Osteoblast (primary cell): ENCODE results near the gene CHTF18. TPM values are rescaled to one million over a fixed set of nuclear protein-coding genes. Genes with fewer than 3 reads are reported as not detected.
A peak's percentile ranks its signal among the peaks of the same experiment; 100 is the strongest.

Source experiments
- DNase-seq: peaks from one replicate; pipeline ENCODE4 v3.0.0; 2011; ENCODE audit warnings: low spot score, mixed read lengths; ENCODE audit not compliant: insufficient read length; ENCODE audit errors: missing footprints
- H2AFZ ChIP-seq: 2 replicates; pipeline ENCODE4 v1.6.0; 2011; ENCODE audit warnings: mild to moderate bottlenecking, low read length
- H3K27ac ChIP-seq: 2 replicates; pipeline ENCODE4 v1.5.1; 2011; ENCODE audit warnings: mild to moderate bottlenecking, low read depth, low read length, moderate library complexity
- H3K27me3 ChIP-seq: 2 replicates; pipeline ENCODE4 v1.6.0; 2012; ENCODE audit warnings: mild to moderate bottlenecking, control low read depth, inconsistent platforms, low read length, moderate library complexity; ENCODE audit not compliant: insufficient read depth
- H3K36me3 ChIP-seq: 2 replicates; pipeline ENCODE4 v1.5.1; 2011; ENCODE audit warnings: mild to moderate bottlenecking, low read length, control low read depth, moderate library complexity; ENCODE audit not compliant: insufficient read depth
- H3K4me1 ChIP-seq: 2 replicates; pipeline ENCODE4 v1.5.1; 2011; ENCODE audit warnings: mild to moderate bottlenecking, low read length, control low read depth, moderate library complexity; ENCODE audit not compliant: insufficient read depth
- H3K4me2 ChIP-seq: 2 replicates; pipeline ENCODE4 v1.6.0; 2011; ENCODE audit warnings: mild to moderate bottlenecking, low read length; ENCODE audit not compliant: insufficient read depth
- H3K4me3 ChIP-seq: fragments of 200-600 bp; sonication (generic); 3 replicates; pipeline ENCODE4 v1.5.1; 2012; ENCODE audit warnings: mild to moderate bottlenecking, low read length, inconsistent platforms; ENCODE audit not compliant: insufficient read depth
- H3K79me2 ChIP-seq: 2 replicates; pipeline ENCODE4 v1.6.0; 2012; ENCODE audit warnings: mild to moderate bottlenecking, low read length, control low read depth, inconsistent platforms; ENCODE audit not compliant: insufficient read depth
- H3K9me3 ChIP-seq: 2 replicates; pipeline ENCODE4 v1.5.1; 2011; ENCODE audit warnings: low read depth, low read length, control low read depth
- H4K20me1 ChIP-seq: 2 replicates; pipeline ENCODE4 v1.6.0; 2012; ENCODE audit warnings: mild to moderate bottlenecking, low read length, control low read depth; ENCODE audit not compliant: insufficient read depth
- CTCF ChIP-seq: IDR thresholded peaks from 2 replicates; pipeline ENCODE4 v1.5.1; 2011; ENCODE audit warnings: mild to moderate bottlenecking, low read depth, low read length, moderate library complexity; ENCODE audit errors: extremely low read depth
- total RNA-seq: library from RNA; depleted of rRNA; stranded (reverse); fragments of >200 nt; gene quantifications from 2 replicates; pipeline ENCODE4 v1.2.3, GENCODE V29; 2012

Gene CHTF18
- total RNA-seq, 1 donor = 3.3 TPM

DNA sequence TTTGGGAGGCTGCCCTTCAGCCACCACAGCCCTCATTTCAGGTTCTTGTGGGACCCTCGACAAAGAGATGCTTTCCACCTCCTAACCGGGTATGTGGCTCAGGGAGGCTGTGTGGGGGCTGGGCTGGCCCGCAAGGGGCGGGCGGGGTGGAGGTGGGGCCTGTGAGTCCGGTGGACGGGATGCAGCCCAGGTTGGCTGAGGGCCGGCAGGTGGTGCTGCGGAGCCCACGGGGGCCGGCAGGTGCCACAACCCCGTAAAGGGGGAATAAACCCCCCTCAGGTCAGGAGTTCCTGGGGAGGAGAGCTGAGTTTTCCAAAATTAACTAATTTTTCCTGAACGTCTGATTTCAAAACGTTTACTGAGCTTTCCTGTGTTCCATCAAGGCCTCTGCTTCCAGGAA is 42.7 kb upstream of the CHTF18 start:
- TF ChIP-seq CTCF = no peak
- no peaks in the 10 kb centered on the region for H3K36me3 ChIP-seq
- H3K27ac ChIP-seq = no peak overlapping the region
- H3K27me3 ChIP-seq = no peaks in the 10 kb centered on the region
- no peak overlapping the region for H2AFZ ChIP-seq
- H3K4me2 ChIP-seq = no peak overlapping the region
- H3K79me2 ChIP-seq = no peaks in the 10 kb centered on the region
- H3K9me3 ChIP-seq = no peaks in the 10 kb centered on the region
- DNase-seq = no peak
- no peak overlapping the region for H3K4me3 ChIP-seq
- H3K4me1 ChIP-seq = peaks cover 4% of the 10 kb centered on the region
- no peaks in the 10 kb centered on the region for H4K20me1 ChIP-seq

DNA sequence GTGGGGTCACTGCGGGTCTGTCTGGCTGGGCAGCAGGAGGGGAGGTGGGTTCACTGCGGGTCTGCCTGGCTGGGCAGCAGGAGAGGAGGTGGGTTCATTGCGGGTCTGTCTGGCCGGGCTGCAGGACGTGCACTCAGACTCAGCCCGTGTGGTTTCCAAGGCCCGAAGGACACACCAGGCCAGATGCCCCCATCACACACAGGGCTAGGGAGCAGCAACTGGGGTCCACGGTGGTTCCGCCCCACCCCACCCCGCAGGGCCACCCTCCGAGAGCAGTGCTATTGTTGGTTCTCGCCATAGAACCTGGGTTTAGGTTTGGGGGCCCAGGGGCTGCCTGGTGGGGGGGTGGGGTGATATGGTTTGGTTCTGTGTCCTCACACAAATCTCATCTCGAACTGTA is 41.8 kb upstream of the CHTF18 start:
- no peak overlapping the region for H3K4me2 ChIP-seq
- no peak overlapping the region for H3K27ac ChIP-seq
- H3K27me3 ChIP-seq = peaks cover 8% of the 10 kb centered on the region
- no peaks in the 10 kb centered on the region for H3K4me1 ChIP-seq
- H3K9me3 ChIP-seq = no peaks in the 10 kb centered on the region
- no peaks in the 10 kb centered on the region for H4K20me1 ChIP-seq
- H2AFZ ChIP-seq = no peak overlapping the region
- DNase-seq = no peak
- no peak overlapping the region for H3K4me3 ChIP-seq
- no peaks in the 10 kb centered on the region for H3K36me3 ChIP-seq
- no peak for TF ChIP-seq CTCF
- no peaks in the 10 kb centered on the region for H3K79me2 ChIP-seq

- H3K27me3 ChIP-seq = peaks cover 12% of the 10 kb centered on the region
- H3K9me3 ChIP-seq = no peaks in the 10 kb centered on the region
- H3K36me3 ChIP-seq = no peaks in the 10 kb centered on the region
- H4K20me1 ChIP-seq = no peaks in the 10 kb centered on the region
- no peak overlapping the region for H3K4me3 ChIP-seq
- TF ChIP-seq CTCF = no peak
- H3K4me1 ChIP-seq = no peaks in the 10 kb centered on the region
- H2AFZ ChIP-seq = no peak overlapping the region
- DNase-seq = no peak
- H3K79me2 ChIP-seq = no peaks in the 10 kb centered on the region
- no peak overlapping the region for H3K4me2 ChIP-seq
- H3K27ac ChIP-seq = no peak overlapping the region
These were observed 40.3 kb upstream of the CHTF18 start for GRCh38 chr16:747978-748746.

DNA sequence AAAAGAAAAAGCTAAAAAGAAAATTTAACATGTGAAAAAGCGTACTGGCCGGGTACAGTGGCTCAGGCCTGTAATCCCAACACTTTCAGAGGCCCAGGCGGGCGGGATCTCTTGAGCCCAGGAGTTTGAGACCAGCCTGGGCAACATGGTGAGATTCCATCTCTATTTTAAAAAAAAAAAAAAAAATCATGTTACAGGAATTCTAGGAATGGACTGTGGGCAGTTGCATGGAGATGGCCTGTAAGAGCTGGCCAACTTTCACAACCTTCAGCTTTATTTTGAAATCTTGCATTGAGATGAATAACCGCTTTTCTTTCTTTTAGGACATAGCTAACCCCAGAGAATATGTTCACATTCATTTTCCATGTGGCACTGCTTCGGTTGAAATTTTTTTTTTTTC is 39.4 kb upstream of the CHTF18 start:
- Histone ChIP-seq H3K27me3 (peaks cover 12% of the 10 kb centered on the region), H3K4me1 (no peaks in the 10 kb centered on the region), H4K20me1 (no peaks in the 10 kb centered on the region), H3K4me3 (no peak overlapping the region), H3K9me3 (no peaks in the 10 kb centered on the region), H2AFZ (no peak overlapping the region), H3K27ac (no peak overlapping the region), H3K79me2 (no peaks in the 10 kb centered on the region), H3K4me2 (peak overlapping the region; percentile 39), H3K36me3 (no peaks in the 10 kb centered on the region)
- DNase-seq = peak; percentile 97
- TF ChIP-seq CTCF = no peak
